LNCAP (cell line): ENCODE measurements around the gene CACNA1C.

Experiments
- TF ChIP-seq, protein P1 (sequence below): fragments of 450-650 bp; IDR thresholded peaks from 2 replicates; pipeline ENCODE4 v1.5.1; 2017; ENCODE audit warnings: mild to moderate bottlenecking

The CACNA1C gene

DNA sequence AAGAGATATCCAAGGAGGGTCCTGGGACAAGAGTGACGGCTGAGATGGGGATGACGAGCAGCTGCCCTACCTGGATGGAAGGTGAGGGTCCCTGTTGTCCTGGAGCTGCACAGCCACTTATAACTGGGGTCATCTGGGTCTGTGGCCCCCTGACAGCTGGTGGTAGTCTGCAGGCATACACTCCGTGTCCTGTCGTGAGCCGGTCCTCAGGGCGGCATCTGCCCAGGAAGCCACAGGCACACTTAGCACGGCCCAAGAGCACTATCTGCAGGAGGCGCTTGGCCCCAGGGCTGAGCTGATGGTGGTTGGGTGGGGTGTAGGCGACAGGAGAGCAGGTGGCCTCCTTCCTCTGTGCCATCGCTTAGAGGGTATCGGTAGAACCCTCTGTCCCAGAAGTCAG, 248.1 kb downstream of the CACNA1C start:
- TF ChIP-seq, protein P1, sequence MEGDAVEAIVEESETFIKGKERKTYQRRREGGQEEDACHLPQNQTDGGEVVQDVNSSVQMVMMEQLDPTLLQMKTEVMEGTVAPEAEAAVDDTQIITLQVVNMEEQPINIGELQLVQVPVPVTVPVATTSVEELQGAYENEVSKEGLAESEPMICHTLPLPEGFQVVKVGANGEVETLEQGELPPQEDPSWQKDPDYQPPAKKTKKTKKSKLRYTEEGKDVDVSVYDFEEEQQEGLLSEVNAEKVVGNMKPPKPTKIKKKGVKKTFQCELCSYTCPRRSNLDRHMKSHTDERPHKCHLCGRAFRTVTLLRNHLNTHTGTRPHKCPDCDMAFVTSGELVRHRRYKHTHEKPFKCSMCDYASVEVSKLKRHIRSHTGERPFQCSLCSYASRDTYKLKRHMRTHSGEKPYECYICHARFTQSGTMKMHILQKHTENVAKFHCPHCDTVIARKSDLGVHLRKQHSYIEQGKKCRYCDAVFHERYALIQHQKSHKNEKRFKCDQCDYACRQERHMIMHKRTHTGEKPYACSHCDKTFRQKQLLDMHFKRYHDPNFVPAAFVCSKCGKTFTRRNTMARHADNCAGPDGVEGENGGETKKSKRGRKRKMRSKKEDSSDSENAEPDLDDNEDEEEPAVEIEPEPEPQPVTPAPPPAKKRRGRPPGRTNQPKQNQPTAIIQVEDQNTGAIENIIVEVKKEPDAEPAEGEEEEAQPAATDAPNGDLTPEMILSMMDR = no peak

GRCh38 chr12:2301531-2302461, 249.0 kb downstream of the CACNA1C start:
- TF ChIP-seq, protein P1 = no peak

DNA sequence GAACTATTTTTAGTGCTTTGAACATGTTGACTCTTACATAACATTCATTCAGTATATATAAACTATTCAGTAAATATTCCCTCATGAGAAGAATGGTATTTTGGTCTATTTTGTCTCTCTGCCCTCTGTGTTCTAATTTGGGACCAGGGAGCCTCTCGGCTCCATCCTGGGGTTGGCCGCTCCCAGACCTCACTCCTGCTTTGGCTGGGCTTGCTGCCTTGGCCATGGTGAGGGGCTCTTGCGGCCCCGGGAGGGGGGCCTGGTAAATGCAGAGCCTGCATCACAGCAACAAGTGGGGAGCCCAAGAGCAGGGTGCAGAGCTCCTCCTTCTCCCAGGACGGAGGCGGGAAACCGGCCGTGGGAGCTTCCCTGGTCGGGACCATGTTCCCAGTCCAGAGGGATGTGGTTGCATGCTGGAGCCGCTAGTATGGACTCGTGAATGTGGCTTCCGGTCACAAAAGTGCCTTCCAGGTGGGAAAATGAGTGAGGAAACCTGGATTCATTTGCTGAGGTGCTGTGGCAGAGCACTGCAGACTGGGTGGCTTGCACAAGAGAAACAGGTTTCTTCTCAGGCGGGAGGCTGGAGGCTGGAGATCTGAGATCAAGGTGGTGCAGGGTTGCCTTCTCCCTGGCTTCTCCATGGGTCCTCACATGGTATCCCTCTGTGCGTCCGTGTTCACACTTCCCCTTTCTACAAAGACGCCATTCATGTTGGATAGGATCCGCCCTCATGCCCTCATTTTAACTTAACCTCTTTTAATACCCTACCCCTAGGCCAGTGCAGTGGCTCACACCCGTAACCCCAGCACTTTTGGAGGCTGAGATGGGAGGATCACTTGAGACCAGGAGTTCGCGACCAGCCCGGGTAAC, 250.2 kb downstream of the CACNA1C start:
- TF ChIP-seq, protein P1 = no peak

GRCh38 chr12:2304223-2304622, 251.4 kb downstream of the CACNA1C start:
- TF ChIP-seq, protein P1 = no peak

DNA sequence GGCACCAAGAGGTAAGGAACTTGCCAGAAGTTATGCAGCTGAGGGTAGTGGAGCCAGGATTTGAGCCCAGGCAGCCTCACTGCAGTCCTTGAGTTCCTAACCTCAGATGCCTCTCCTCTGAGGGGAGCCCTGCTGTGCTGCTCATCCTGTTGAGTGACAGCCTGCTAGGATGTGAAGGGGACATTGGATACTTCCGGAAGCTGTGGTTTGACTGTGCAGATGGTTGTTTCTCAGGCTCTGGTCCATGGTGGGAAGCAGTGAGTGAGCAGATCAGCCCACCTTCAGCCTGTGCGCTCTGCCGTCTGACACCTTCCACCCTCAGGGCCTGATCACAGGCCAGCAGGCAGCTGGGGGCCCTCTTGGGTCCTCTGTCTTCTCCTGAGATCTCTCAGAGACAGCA, 253.2 kb downstream of the CACNA1C start:
- TF ChIP-seq, protein P1 = no peak

DNA sequence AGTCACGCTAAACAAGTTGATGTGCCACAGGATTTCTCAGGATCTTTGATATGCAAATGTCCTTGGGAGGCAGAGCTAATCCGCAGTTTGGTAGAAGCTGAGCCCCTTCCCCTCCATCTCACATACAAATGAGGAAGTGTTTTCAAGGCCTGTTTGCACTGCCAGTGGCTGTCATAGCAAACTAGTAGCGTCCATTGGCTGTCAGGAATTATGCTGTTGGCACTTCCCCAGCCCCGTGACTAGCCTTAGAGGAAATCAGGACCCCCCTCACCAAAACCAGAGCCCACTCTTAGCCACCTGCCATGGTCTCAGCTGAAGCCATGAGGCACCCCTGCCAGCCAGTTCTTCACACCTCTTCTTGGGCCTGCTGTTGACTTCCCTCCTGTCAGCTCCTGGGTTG, 253.9 kb downstream of the CACNA1C start:
- TF ChIP-seq, protein P1 = no peak

- TF ChIP-seq, protein P1 = no peak
Measured at GRCh38 chr12:2307550-2307949, 254.8 kb downstream of the CACNA1C start.
